ENCODE data around the gene COL4A1. TPM values are rescaled to one million over a fixed set of nuclear protein-coding genes. Genes with fewer than 3 reads are reported as not detected.

Gene COL4A1
- polyA plus RNA-seq, 1 of the 3 experiments (the other 2 are of a cell fraction), result 30.3 TPM

DNA sequence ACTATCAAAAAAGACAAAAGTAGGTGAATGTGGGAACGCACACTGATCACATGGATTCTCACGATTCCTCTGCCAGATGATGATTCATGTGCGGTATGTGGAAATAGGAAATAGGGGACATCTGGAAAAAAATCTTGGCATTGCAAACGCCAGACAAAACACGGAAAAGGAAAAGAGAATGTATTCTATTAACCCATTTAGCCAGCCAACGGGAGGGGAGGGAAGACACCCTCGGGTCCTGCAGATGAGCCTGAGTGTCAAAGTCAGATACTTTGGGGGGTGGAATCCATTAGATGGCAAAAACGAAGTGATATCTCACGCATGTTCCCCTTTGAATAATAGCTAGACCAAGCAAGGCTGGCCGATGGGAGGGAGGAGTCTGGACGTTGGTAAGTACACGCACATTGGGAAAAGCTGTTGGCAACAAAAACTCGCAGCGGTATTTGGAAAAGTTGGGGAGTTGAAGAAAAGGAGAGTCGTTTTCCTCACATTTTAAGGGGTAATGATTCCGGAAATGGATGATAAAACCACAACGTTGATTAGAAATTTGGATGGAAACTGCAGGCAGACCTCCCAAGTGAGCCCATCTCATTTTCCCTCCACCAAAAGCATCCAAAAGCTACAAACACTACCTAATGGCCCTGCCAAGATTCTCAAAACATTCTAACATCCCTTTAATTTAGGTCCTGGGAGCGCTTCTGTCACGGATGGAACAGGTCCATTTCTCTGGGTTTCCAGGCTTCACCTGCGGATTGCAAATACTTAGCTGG, 73.6 kb downstream of the COL4A1 start (continued):
- TF ChIP-seq RAD21 (IDR thresholded peaks at IDR 0.05; ENCODE audit: low read length) (no peak), FOXJ3 (CRISPR knock-in tag; IDR thresholded peaks at IDR 0.05) (no peak), MXI1 (IDR thresholded peaks at IDR 0.05; ENCODE audit: low read depth, low read length) (no peak), MEF2A (IDR thresholded peaks at IDR 0.05; ENCODE audit: borderline replicate concordance, low read depth) (no peak)
- TF ChIP-seq, protein P1, sequence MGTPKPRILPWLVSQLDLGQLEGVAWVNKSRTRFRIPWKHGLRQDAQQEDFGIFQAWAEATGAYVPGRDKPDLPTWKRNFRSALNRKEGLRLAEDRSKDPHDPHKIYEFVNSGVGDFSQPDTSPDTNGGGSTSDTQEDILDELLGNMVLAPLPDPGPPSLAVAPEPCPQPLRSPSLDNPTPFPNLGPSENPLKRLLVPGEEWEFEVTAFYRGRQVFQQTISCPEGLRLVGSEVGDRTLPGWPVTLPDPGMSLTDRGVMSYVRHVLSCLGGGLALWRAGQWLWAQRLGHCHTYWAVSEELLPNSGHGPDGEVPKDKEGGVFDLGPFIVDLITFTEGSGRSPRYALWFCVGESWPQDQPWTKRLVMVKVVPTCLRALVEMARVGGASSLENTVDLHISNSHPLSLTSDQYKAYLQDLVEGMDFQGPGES (IDR thresholded peaks at IDR 0.05; ENCODE audit: low read depth, low read length), result no peak
- TF ChIP-seq, protein P2, sequence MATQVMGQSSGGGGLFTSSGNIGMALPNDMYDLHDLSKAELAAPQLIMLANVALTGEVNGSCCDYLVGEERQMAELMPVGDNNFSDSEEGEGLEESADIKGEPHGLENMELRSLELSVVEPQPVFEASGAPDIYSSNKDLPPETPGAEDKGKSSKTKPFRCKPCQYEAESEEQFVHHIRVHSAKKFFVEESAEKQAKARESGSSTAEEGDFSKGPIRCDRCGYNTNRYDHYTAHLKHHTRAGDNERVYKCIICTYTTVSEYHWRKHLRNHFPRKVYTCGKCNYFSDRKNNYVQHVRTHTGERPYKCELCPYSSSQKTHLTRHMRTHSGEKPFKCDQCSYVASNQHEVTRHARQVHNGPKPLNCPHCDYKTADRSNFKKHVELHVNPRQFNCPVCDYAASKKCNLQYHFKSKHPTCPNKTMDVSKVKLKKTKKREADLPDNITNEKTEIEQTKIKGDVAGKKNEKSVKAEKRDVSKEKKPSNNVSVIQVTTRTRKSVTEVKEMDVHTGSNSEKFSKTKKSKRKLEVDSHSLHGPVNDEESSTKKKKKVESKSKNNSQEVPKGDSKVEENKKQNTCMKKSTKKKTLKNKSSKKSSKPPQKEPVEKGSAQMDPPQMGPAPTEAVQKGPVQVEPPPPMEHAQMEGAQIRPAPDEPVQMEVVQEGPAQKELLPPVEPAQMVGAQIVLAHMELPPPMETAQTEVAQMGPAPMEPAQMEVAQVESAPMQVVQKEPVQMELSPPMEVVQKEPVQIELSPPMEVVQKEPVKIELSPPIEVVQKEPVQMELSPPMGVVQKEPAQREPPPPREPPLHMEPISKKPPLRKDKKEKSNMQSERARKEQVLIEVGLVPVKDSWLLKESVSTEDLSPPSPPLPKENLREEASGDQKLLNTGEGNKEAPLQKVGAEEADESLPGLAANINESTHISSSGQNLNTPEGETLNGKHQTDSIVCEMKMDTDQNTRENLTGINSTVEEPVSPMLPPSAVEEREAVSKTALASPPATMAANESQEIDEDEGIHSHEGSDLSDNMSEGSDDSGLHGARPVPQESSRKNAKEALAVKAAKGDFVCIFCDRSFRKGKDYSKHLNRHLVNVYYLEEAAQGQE (IDR thresholded peaks at IDR 0.05; ENCODE audit: low read depth, low read length), result no peak

DNA sequence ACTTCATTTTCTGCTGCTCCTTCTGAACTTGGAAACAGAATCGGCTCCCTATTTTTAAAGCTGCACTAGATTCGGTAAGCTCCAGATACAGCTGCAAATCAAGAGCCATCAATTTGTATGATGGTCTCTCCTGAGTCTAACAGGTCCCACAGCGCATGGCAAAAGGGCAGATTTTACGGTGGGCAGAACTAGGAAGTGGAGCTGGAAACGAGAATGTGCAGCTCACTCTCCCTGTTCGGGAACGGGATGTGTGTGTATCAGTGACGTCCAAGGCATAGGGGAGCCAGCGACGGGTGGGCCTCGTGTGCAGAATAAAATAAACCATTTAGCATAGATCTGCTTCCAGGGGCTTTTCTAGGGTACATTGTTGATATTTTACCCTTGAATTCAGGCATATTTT, 74.2 kb downstream of the COL4A1 start:
- no peak for DNase-seq
- CTCF ChIA-PET, result interaction anchor here (0.7 to 3.9 kb wide), 3 partner anchors 9 to 361 kb away, joined by 3 to 13 read pairs (median 3); no protein-coding TSS in a partner anchor
- Histone ChIP-seq H3K9me3 (no peaks in the 10 kb centered on the region), H2AFZ (ENCODE audit: low read depth) (no peak overlapping the region), H3K4me3 (ENCODE audit: low read depth in 2 of 2, low read length in 1 of 2) (no peak overlapping the region), H4K20me1 (ENCODE audit: insufficient read depth) (peaks cover 7% of the 10 kb centered on the region), H3F3A (replicated peaks; ENCODE audit: insufficient read depth) (peaks cover 12% of the 10 kb centered on the region), H3K4me1 (ENCODE audit: control insufficient read depth in 1 of 2, insufficient read depth in 2 of 2, low read depth in 1 of 2, low read length in 1 of 2) (peaks cover 27 to 32% of the 10 kb centered on the region in 2 experiments), H3K27ac (ENCODE audit: low read depth in 2 of 2, low read length in 1 of 2) (peak overlapping the region; percentile 16 to 80), H3K9me2 (no peaks in the 10 kb centered on the region), H3K9ac (peak overlapping the region; percentile 23; the same call in 1 of the 2 replicates), H3K79me2 (ENCODE audit: insufficient read depth) (peaks cover 43% of the 10 kb centered on the region), H3K36me3 (replicated peaks in 1 of 2; ENCODE audit: control insufficient read depth in 1 of 2, insufficient read depth in 2 of 2, low read length in 1 of 2) (peaks cover 0 to 25% of the 10 kb centered on the region in 2 experiments), H3K4me2 (peak overlapping the region; percentile 56; the same call in 1 of the 2 replicates), H3K27me3 (ENCODE audit: insufficient read depth) (no peaks in the 10 kb centered on the region)
- whole genome bisulfite sequencing (ENCODE audit: low lambda C conversion rate), result 55% methylated on average over 11 of the region's 11 CpGs
- TF ChIP-seq, protein P1 (IDR thresholded peaks at IDR 0.05; ENCODE audit: low read depth, low read length), result no peak
- TF ChIP-seq TAF1 (IDR thresholded peaks at IDR 0.05; ENCODE audit: borderline replicate concordance, low read depth, low read length) (no peak), RAD21 (IDR thresholded peaks at IDR 0.05; ENCODE audit: low read length) (no peak), FOSL2 (IDR thresholded peaks at IDR 0.05; ENCODE audit: borderline replicate concordance, low read depth) (no peak), RXRA (IDR thresholded peaks at IDR 0.05; ENCODE audit: borderline replicate concordance, low read depth) (no peak), MEF2A (IDR thresholded peaks at IDR 0.05; ENCODE audit: borderline replicate concordance, low read depth) (no peak), MXI1 (IDR thresholded peaks at IDR 0.05; ENCODE audit: low read depth, low read length) (no peak), SIN3A (IDR thresholded peaks at IDR 0.05; ENCODE audit: borderline replicate concordance, low read depth, low read length) (no peak), EZH2phosphoT487 (IDR thresholded peaks at IDR 0.05; ENCODE audit: borderline replicate concordance, low read depth) (no peak)
- TF ChIP-seq, protein P3, sequence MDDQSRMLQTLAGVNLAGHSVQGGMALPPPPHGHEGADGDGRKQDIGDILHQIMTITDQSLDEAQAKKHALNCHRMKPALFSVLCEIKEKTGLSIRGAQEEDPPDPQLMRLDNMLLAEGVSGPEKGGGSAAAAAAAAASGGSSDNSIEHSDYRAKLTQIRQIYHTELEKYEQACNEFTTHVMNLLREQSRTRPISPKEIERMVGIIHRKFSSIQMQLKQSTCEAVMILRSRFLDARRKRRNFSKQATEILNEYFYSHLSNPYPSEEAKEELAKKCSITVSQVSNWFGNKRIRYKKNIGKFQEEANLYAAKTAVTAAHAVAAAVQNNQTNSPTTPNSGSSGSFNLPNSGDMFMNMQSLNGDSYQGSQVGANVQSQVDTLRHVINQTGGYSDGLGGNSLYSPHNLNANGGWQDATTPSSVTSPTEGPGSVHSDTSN (IDR thresholded peaks at IDR 0.05), result no peak
- TF ChIP-seq, protein P2 (IDR thresholded peaks at IDR 0.05; ENCODE audit: low read depth, low read length), result no peak
- POLR2A ChIA-PET, result no interaction called here
